ENCODE results near the gene GATD1. TPM values are rescaled to one million over a fixed set of nuclear protein-coding genes. Genes with fewer than 3 reads are reported as not detected.
"Not testable (repeated sequence)": the region's sequence is repeated elsewhere in the genome, so short reads cannot be mapped to it uniquely, and the experiment has no call there.

The GATD1 gene
- total RNA-seq, 4 donors from 2014 or later, result 28.9 to 33.8 (median 31.2) TPM

- Histone ChIP-seq H3K4me3 (peak overlapping the region; percentile 65 to 99), H3K9me3 (no peaks in the 10 kb centered on the region), H3K36me3 (no peaks in the 10 kb centered on the region), H3K4me1 (peaks cover 0 to 41% (median 15%) of the 10 kb centered on the region in 3 donors), H3K27ac (peak overlapping the region; percentile 39 to 95 (median 86)), H3K27me3 (no peaks in the 10 kb centered on the region)
- no peak for TF ChIP-seq POLR2A (IDR thresholded peaks at IDR 0.05)
- 32 to 68% methylated on average over 15 to 18 of the region's 46 CpGs for WGBS, 2 donors (ENCODE audit: low coverage in 1 of 2)
- peak; percentile 44 for ATAC-seq
Observed at GRCh38 chr11:746289-747157, 30.8 kb downstream of the GATD1 start.

GRCh38 chr11:745428-745827, 31.9 kb downstream of the GATD1 start:
- TF ChIP-seq POLR2AphosphoS5 (IDR thresholded peaks at IDR 0.05) (no peak), CTCF (IDR thresholded peaks at IDR 0.05) (no peak), EP300 (IDR thresholded peaks at IDR 0.05) (no peak), POLR2A (IDR thresholded peaks at IDR 0.05) (no peak)

GRCh38 chr11:742571-743201, 34.6 kb downstream of the GATD1 start:
- WGBS, 2 donors (ENCODE audit: low coverage in 1 of 2), result 80% methylated on average over 1 of the region's 4 CpGs; no CpG with 5 or more reads in 1 of the 2 donors
- Histone ChIP-seq H3K9me3 (no peaks in the 10 kb centered on the region), H3K4me3 (no peak overlapping the region), H3K36me3 (no peaks in the 10 kb centered on the region), H3K27me3 (peaks cover 11% of the 10 kb centered on the region), H3K4me1 (peaks cover 0 to 11% (median 6%) of the 10 kb centered on the region in 3 donors), H3K27ac (no peak overlapping the region)
- TF ChIP-seq EP300 (IDR thresholded peaks at IDR 0.05) (no peak), POLR2A (IDR thresholded peaks at IDR 0.05) (no peak)
- ATAC-seq, result no peak

More at GRCh38 chr11:745428-745827, 31.9 kb downstream of the GATD1 start:
- Histone ChIP-seq H3K4me1 (peaks cover 0 to 39% (median 15%) of the 10 kb centered on the region in 3 donors), H3K9me3 (no peaks in the 10 kb centered on the region), H3K27me3 (peaks cover 6% of the 10 kb centered on the region), H3K27ac (no peak overlapping the region), H3K4me3 (no peak overlapping the region), H3K36me3 (no peaks in the 10 kb centered on the region)
- WGBS, 2 donors (ENCODE audit: low coverage in 1 of 2), result 21 to 27% methylated on average over 1 of the region's 1 CpG
- no peak for ATAC-seq

- ATAC-seq, result no peak
- WGBS, 2 donors (ENCODE audit: low coverage in 1 of 2), result 93% methylated on average over 3 of the region's 3 CpGs; no CpG with 5 or more reads in 1 of the 2 donors
- Histone ChIP-seq H3K27ac (no peak overlapping the region), H3K36me3 (no peaks in the 10 kb centered on the region), H3K9me3 (no peaks in the 10 kb centered on the region), H3K4me1 (peaks cover 0 to 11% (median 6%) of the 10 kb centered on the region in 3 donors), H3K4me3 (no peak overlapping the region), H3K27me3 (peaks cover 11% of the 10 kb centered on the region)
- TF ChIP-seq CTCF (IDR thresholded peaks at IDR 0.05) (no peak), POLR2A (IDR thresholded peaks at IDR 0.05) (no peak), POLR2AphosphoS5 (IDR thresholded peaks at IDR 0.05) (no peak), EP300 (IDR thresholded peaks at IDR 0.05) (no peak)
Observed at GRCh38 chr11:742156-742546, 35.1 kb downstream of the GATD1 start.

GRCh38 chr11:737899-738298, 39.4 kb downstream of the GATD1 start:
- not testable (repeated sequence) for H3K4me1 ChIP-seq, ATAC-seq, H3K9me3 ChIP-seq, H3K4me3 ChIP-seq, H3K36me3 ChIP-seq, H3K27ac ChIP-seq
- WGBS, 2 donors (ENCODE audit: low coverage in 1 of 2), result 69 to 71% methylated on average over 3 to 6 of the region's 10 CpGs
- H3K27me3 ChIP-seq, result peaks cover 28% of the 10 kb centered on the region

- Histone ChIP-seq H3K9me3 (no peaks in the 10 kb centered on the region), H3K4me1 (no peaks in the 10 kb centered on the region), H3K27me3 (peaks cover 33% of the 10 kb centered on the region), H3K36me3 (no peaks in the 10 kb centered on the region), H3K27ac (no peak overlapping the region), H3K4me3 (no peak overlapping the region)
- no peak for TF ChIP-seq POLR2AphosphoS5 (IDR thresholded peaks at IDR 0.05)
- no peak for TF ChIP-seq EP300 (IDR thresholded peaks at IDR 0.05)
- TF ChIP-seq POLR2A (IDR thresholded peaks at IDR 0.05), result no peak
- TF ChIP-seq CTCF (IDR thresholded peaks at IDR 0.05), result no peak
- no peak for ATAC-seq
- 27 to 48% methylated on average over 6 to 10 of the region's 11 CpGs for WGBS, 2 donors (ENCODE audit: low coverage in 1 of 2)
Observed at GRCh38 chr11:737366-737765, 39.9 kb downstream of the GATD1 start.

- H3K27ac ChIP-seq, H3K36me3 ChIP-seq, H3K4me3 ChIP-seq, H3K9me3 ChIP-seq, ATAC-seq, H3K4me1 ChIP-seq: not testable (repeated sequence)
- H3K27me3 ChIP-seq, result peaks cover 43% of the 10 kb centered on the region
- WGBS, 2 donors (ENCODE audit: low coverage in 1 of 2), result 100% methylated on average over 2 of the region's 26 CpGs; no CpG with 5 or more reads in 1 of the 2 donors
Observed at GRCh38 chr11:734541-734940, 42.7 kb downstream of the GATD1 start.
